ENCODE measurements around the gene CDH4. TPM values are rescaled to one million over a fixed set of nuclear protein-coding genes. Genes with fewer than 3 reads are reported as not detected.

Gene CDH4
- total RNA-seq, 2 experiments from 2014 or later, result 0.11 to 0.18 TPM

GRCh38 chr20:61636531-61637116 is 384.6 kb downstream of the CDH4 start:
- Mint-ChIP-seq H3K9me3 (no peaks in the 10 kb centered on the region), H3K27me3 (no peaks in the 10 kb centered on the region), H3K27ac (no peak overlapping the region), H3K4me3 (no peak overlapping the region), H3K36me3 (ENCODE audit: low read depth) (no peaks in the 10 kb centered on the region), H3K4me1 (ENCODE audit: low read depth) (no peaks in the 10 kb centered on the region)
- ChIA-PET POLR2A (no interaction called here), CTCF (no interaction called here)
- no peak for TF ChIP-seq CTCF (IDR thresholded peaks at IDR 0.05)
- DNase-seq (no peak), ATAC-seq (no peak)
- intact Hi-C loops (cut with micrococcal nuclease), result no loop called here

GRCh38 chr20:61638802-61639585 is 386.9 kb downstream of the CDH4 start:
- Mint-ChIP-seq H3K4me3 (no peak overlapping the region), H3K36me3 (ENCODE audit: low read depth) (no peaks in the 10 kb centered on the region), H3K27ac (no peak overlapping the region), H3K4me1 (ENCODE audit: low read depth) (no peaks in the 10 kb centered on the region), H3K9me3 (no peaks in the 10 kb centered on the region), H3K27me3 (no peaks in the 10 kb centered on the region)
- intact Hi-C loops (cut with micrococcal nuclease), result no loop called here
- no peak for DNase-seq
- no peak for ATAC-seq
- POLR2A ChIA-PET, result no interaction called here
- no peak for TF ChIP-seq CTCF (IDR thresholded peaks at IDR 0.05)
- CTCF ChIA-PET, result no interaction called here

GRCh38 chr20:61640131-61640870 is 388.2 kb downstream of the CDH4 start:
- Mint-ChIP-seq H3K4me3 (no peak overlapping the region), H3K9me3 (no peaks in the 10 kb centered on the region), H3K27me3 (no peaks in the 10 kb centered on the region), H3K36me3 (ENCODE audit: low read depth) (no peaks in the 10 kb centered on the region), H3K4me1 (ENCODE audit: low read depth) (no peaks in the 10 kb centered on the region), H3K27ac (no peak overlapping the region)
- TF ChIP-seq CTCF (IDR thresholded peaks at IDR 0.05), result no peak
- CTCF ChIA-PET, result no interaction called here
- intact Hi-C loops (cut with micrococcal nuclease), result no loop called here
- DNase-seq (no peak), ATAC-seq (no peak)
- POLR2A ChIA-PET, result no interaction called here

- Mint-ChIP-seq H3K4me3 (no peak overlapping the region), H3K4me1 (ENCODE audit: low read depth) (no peaks in the 10 kb centered on the region), H3K27ac (no peak overlapping the region), H3K9me3 (no peaks in the 10 kb centered on the region), H3K27me3 (no peaks in the 10 kb centered on the region), H3K36me3 (ENCODE audit: low read depth) (no peaks in the 10 kb centered on the region)
- DNase-seq (no peak), ATAC-seq (no peak)
- ChIA-PET CTCF (no interaction called here), POLR2A (no interaction called here)
- no peak for TF ChIP-seq CTCF (IDR thresholded peaks at IDR 0.05)
- intact Hi-C loops (cut with micrococcal nuclease), result no loop called here
Observed at GRCh38 chr20:61640871-61641245, 388.8 kb downstream of the CDH4 start.
